Measurements from ENCODE around the gene PTPRG. TPM values are rescaled to one million over a fixed set of nuclear protein-coding genes. Genes with fewer than 3 reads are reported as not detected.

Gene PTPRG
- total and polyA plus RNA-seq, 10 of the 15 experiments (the other 5 are each of a cell fraction or from before 2014, with no cell fraction given) = 0.29 to 20.7 (median 1.4) TPM

GRCh38 chr3:61602466-61602865 lies 41.1 kb downstream of the PTPRG start (continued):
- TF ChIP-seq CBX3 (IDR thresholded peaks at IDR 0.05; ENCODE audit: borderline replicate concordance, low read depth) (no peak), POLR2AphosphoS5 (IDR thresholded peaks at IDR 0.05; ENCODE audit: low read length) (no peak), CHD2 (IDR thresholded peaks at IDR 0.05; ENCODE audit: borderline replicate concordance, low read depth, low read length) (no peak), ZBTB33 (IDR thresholded peaks at IDR 0.05) (no peak)

DNA sequence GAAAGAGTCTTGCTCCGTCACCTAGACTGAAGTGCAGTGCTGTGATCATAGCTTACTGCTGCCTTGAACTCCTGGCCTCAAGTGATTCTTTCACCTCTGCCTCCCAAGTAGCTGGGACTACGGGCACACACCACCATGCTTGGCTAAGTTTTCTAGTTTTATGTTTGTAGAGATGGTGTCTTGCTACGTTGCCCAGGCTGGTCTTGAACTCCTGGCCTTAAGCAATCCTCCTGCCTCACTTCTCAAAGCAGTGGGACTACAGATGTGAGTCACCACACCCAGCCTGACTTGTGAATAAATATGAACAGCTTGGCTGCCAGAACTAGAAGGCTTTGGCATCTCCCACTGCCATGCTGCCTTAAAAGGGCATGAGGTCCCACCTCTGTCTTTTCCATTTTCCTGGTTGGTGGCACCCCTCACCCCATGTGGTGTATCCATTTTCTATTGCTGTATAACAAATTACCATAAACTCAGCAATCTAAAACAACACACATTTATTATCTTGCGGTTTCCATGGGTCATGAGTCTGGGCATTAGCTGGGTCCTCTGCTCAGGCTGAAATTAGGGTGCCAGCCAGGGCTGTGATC lies 44.3 kb downstream of the PTPRG start:
- Histone ChIP-seq H2AFZ (ENCODE audit: control insufficient read depth, low read depth, low read length) (no peak overlapping the region), H3K4me2 (ENCODE audit: control insufficient read depth, insufficient read depth) (no peak overlapping the region), H3K36me3 (ENCODE audit: control insufficient read depth in 2 of 2, insufficient read depth in 2 of 2, low read length in 1 of 2) (no peaks in the 10 kb centered on the region), H3K4me3 (no peak overlapping the region), H3K4me1 (ENCODE audit: control insufficient read depth, insufficient read depth, low read length) (no peaks in the 10 kb centered on the region), H3K79me2 (ENCODE audit: control insufficient read depth, insufficient read depth, low read length) (no peaks in the 10 kb centered on the region), H3K27ac (ENCODE audit: control insufficient read depth, insufficient read depth) (no peak overlapping the region), H3K27me3 (replicated peaks in 1 of 2; ENCODE audit: control insufficient read depth in 2 of 2, insufficient read depth in 2 of 2, low read length in 1 of 2) (no peaks in the 10 kb centered on the region), H4K20me1 (ENCODE audit: control insufficient read depth, insufficient read depth) (no peaks in the 10 kb centered on the region), H3K9me3 (replicated peaks; ENCODE audit: control insufficient read depth, insufficient read depth, low read length) (no peaks in the 10 kb centered on the region), H3K9ac (ENCODE audit: control insufficient read depth, insufficient read depth, low read length) (no peak overlapping the region)
- FAIRE-seq (no peak), ATAC-seq (no peak), DNase-seq (ENCODE audit: low read depth, low spot score) (no peak)
- in situ Hi-C loops (cut with MboI) (no loop called here), intact Hi-C loops (cut with micrococcal nuclease; ENCODE audit: unreplicated experiment) (no loop called here)
- ChIA-PET SMC1A (ENCODE audit: uncharacterized antibody, unreplicated experiment) (interaction anchor here (0.9 to 1.8 kb wide), 5 partner anchors 8 to 64 kb away, joined by 4 to 5 read pairs (median 4); no protein-coding TSS in a partner anchor), RAD21 (ENCODE audit: unreplicated experiment) (interaction anchor here (1.7 to 1.8 kb wide), 2 partner anchors 29 to 41 kb away, joined by 3 to 4 read pairs; no protein-coding TSS in a partner anchor), POLR2A (no interaction called here), CTCF (interaction anchor here (0.7 to 1.1 kb wide), 2 partner anchors 9 to 41 kb away, joined by 3 read pairs; no protein-coding TSS in a partner anchor)
- WGBS (ENCODE audit: insufficient coverage, insufficient replicate concordance, low lambda C conversion rate, missing lambda C conversion rate) = 18% methylated on average over 4 of the region's 4 CpGs
- TF ChIP-seq CBX5 (IDR thresholded peaks at IDR 0.05; ENCODE audit: low read depth) (no peak), CEBPB (IDR thresholded peaks at IDR 0.05; ENCODE audit: borderline replicate concordance in 1 of 2, low read depth in 2 of 2, low read length in 2 of 2) (no peak), NR2C1 (IDR thresholded peaks at IDR 0.05) (no peak), EP300 (IDR thresholded peaks at IDR 0.05; ENCODE audit: borderline replicate concordance in 1 of 2, control insufficient read depth in 1 of 2, low read depth in 2 of 2, low read length in 2 of 2) (no peak), POLR2A (IDR thresholded peaks at IDR 0.05; ENCODE audit: low read depth, low read length) (no peak), RAD51 (IDR thresholded peaks at IDR 0.05) (no peak), ELK1 (IDR thresholded peaks at IDR 0.05; ENCODE audit: low read depth, low read length) (no peak), RFX5 (IDR thresholded peaks at IDR 0.05; ENCODE audit: low read depth, low read length) (no peak), MTA2 (IDR thresholded peaks at IDR 0.05; ENCODE audit: low read depth) (no peak)
- BruUV-seq (replicated peaks) = no TSS peak
